HG03097 (cell line): Measurements from ENCODE around the gene ACAD8.
"Not testable (repeated sequence)": the region's sequence is repeated elsewhere in the genome, so short reads cannot be mapped to it uniquely, and the experiment has no call there.

Source experiments
- ATAC-seq: cut with Tn5 transposase; IDR thresholded peaks from one replicate; pipeline ENCODE4 v1.9.1; 2021; ENCODE audit not compliant: unreplicated experiment, low FRiP score

Gene ACAD8

DNA sequence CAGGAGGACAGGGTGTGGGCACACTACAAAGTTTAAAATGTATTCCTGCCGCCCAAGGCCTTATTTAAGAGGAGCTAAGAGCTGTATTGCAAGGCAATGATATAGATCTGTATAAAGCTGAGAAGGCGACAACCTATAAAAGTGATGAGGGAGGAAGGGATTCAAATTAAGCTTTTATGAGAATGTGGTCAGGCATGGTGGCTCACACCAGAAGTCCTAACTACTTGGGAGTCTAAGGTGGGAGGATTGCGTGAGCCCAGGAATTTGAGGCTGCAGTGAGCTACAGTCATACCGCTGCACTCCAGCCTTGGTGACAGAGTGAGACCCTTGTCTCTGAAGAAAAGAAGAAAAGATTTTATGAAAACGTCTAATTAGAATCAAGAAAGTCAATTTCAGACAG is 13.1 kb downstream of the ACAD8 start:
- ATAC-seq = no peak

DNA sequence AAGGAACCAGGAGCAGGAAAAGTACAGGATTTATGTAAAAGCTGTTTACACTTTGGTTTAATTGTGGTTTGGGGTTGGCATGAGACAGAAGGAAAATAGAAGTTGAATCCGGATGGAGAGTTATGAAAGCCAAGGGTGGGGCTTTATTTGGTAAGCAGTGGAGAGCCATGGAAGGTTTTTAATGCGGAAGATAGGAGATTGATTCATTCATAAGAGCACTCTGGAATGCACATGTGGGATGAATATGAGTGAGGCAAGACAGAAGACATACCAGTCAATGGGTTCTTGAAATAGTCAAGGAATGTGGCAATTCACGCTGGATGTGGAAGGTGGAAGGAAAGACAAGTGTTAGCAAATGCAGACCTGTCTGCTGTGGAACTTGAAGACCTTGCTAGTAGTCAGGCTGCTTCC is 13.5 kb downstream of the ACAD8 start:
- ATAC-seq = no peak

DNA sequence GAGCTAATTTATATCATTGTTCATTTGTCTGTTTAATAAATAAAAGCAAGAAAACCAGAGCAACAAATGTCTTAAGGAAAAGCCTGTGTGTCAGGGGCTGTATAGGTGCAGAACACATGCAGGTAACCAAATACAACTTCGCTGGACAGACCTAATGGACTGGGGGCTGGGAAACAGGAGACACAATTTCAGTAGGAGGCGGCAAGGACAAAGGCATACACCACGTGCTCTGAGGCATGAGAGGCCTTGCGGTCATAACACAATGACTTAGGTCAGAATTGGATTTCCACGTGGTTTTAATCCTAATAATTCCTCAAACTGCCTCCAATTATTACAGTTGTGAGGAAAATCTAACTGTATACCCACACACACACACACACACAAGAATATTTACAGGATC is 14.1 kb downstream of the ACAD8 start:
- no peak for ATAC-seq

DNA sequence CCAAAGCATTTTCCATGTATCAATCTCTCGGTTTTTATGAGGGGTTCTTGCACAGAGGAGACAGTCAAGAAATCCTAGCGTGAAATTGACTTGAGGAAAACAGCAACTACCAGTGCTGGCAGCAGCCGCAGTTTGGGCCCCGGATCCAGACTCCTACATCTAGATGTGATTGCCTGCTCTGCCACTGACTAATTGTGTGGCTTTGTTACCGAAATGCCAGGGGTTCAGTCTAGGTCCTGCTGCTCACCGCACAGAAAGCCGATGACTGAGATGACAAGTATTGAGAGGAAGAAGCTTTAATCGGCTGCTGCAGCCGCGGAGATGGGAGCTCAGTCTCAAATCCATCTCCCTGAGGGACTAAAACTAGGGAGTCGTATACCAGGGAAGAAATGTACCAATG is 14.6 kb downstream of the ACAD8 start:
- ATAC-seq = no peak

DNA sequence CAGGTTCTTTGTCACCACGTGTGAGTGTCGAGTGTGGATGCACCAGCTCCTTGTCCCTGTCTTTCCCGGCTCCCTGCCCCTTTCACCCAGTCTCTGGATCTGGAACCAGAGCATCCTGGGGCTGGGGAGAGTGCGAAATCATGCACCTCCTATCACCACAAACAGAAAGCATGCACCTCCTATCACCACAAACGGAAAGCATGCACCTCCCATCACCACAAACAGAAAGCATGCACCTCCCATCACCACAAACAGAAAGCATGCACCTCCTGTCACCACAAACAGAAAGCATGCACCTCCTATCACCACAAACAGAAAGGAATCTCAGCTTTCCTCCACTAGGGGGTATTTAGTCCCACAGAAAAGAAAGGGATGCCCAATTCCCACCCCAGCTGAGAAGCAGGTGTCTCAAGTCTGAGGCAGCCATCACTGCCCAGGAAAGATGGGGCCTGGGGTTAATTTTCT is 16.9 kb downstream of the ACAD8 start:
- ATAC-seq = no peak

DNA sequence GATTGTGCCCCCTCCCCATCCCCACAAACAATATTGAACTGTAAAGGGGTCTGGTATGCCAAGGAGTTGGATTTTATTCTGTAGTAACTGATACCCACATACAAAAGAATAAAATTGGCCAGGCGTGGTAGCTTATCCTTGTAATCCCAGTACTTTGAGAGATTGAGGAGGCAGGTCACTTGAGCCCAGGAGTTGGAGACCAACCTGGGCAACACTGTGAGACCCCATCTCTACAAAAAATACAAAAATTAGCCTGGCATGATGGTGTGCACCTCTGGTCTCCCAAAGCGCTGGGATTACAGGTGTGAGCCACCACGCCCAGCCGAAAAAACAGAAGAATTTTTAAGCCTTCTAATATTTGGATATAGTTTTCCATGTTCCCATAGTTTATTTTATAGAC is 18.6 kb downstream of the ACAD8 start:
- no peak for ATAC-seq

DNA sequence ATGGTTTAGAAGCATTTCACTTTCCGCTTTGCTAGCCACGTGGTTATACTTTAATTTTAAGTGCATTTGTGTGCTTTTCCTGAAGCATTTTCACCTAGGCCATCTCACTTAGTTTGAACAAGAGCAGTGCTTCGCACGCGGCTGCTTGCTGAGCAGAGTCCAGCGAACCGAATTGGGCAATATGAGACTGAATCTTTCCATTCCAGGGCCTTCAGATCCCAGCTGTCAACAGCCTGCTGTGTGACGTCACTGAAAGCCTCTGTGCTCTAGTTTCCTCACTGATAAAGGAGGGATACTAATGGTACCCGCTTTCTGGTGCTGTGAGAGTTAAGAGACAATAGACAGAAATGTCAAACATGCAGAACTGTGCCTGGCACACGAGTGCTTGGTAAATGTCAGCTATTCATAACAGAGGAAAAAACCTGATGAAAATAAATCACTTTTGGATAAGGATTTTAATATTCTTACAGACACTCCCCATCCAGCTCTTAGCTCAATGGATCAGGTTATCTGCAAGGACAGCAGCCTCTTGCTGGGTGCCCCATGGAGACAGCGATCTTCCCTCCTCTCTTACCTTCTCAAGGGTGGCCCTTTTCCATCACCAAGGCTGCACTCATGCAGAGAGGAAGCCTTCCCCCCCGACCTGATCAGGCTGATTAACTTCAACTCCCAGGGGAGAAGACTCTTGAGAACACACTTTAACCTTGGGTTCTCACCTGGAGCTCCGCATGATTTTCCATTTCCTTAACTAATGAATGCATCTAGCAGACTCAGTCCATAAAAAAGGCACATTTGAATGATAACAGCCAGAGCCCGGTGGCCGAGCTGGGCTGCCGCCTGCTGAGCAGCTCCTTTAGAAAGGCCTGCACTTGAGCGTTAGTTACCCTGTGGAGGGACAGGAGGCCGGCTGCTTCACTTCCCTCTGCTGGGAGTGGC is 19.3 kb downstream of the ACAD8 start:
- no peak for ATAC-seq

DNA sequence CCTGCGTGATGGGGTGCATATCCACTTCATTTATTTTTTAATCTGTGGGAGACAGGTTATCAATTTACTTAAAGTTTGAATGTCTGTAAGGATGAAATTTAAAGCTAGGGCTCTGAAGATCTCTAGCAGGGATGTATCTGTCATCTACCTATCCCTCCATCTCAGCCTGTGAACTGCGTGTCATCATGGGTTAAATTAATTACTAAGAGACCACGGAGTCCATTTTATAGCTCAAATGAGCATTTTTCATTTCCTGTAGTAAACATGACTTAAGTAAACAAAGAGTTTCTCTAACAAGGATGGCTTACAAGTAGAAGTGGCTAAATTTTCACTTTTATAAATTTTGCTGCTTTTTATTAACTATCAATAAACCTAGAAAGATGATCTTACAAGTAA is 19.9 kb downstream of the ACAD8 start:
- no peak for ATAC-seq

DNA sequence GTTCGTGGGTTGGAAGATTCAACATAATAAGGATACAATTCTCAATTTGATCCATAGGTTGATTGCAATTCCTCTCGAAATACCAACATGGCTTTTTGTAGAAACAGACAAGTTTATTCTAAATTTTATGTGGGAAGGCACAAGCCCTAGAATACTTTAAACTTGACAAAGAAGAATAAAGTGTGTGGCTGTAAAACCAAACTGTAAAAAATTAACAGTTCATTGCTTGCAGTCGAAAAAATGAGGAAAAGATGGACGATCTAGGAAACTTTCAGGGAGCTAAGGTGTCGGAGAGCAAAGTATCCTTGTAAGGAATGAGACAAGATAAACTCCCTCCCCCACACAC is 21.8 kb downstream of the ACAD8 start:
- ATAC-seq = no peak

DNA sequence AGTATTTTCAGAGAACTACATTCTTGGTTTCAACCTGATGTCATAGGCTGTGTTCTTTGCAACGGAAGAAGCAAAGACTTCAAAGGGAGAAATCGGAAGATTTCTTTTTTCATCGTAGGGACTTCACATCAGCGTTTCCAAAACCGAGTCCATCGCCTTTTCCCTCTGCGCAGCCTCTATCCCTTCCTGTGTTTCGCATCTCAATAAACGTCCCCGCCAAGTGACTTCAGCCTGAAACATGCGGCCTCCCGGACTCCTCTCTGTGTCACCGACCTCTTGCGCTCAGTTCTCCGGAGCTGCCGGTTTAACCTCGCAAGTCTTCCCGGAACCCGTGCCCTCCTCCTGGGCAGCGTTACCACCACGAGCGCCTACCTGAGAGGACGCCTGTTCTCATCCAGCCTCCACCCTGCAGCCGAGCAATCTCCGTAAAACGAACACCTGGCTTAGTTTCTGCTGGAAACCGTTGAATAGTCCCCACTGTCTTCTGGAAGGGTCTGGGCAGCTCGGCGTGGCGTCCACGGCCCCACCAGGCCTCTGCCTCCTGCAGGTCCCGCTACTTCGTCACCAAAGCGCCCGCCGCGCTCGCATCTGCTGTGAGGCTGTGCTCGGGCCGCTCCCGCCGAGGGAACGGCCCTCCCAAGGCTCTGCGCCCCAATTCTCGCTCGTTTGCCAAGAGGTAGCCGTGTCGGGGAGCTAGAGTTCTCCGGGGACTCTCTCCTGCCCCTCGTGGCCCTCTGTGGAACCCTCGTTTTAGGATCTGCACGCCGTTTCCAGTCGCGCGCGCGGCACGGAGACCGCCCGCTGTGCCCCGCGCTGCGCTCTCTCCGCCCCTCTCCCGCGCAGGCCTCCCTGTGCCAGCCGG is 22.4 kb downstream of the ACAD8 start, which contains the start of gene GLB1L3:
GLB1L3 (plus strand) TSS at position 846 of the 862 bp plus-strand sequence. CDS start 362 bp downstream, outside the sequence.
- peak; percentile 77 for ATAC-seq

DNA sequence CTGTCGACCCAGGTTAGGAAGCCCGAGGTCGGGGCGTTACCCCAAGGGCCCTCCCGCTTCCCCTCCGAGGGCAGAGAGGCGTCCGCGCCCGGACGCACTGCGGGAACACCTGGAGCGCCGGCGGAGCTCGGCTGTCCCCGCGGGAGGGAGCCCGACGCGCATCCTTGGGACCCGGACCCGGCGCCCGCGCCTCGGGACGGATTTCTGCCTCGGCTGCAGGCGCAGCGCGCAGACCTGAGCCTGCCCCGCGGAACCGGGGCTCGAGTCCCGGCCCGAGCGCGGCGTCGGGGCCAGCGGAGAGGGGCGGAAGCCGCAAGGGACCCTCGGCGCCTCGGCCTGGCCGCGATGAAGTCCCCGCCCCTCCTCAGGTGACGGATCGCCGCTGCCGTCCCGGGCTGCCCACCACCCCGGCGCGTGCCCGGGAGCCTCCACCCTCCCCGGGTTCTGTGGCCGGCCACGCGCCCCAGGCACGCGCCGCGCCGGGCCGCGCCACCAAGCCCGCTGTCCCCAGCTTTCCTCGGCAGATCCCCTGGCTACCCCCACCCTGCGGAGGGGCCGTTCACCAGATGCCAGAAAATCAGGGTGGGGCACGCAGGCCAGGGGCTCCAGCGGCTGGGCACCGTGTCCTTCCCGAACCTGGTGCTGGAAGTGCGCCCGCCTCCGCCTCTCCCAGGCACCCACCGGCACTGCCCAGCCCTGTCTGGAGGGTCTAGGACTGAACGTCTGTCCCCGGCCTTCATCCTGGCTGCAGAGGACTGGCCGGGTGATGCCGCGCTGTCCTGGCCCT is 23.2 kb downstream of the ACAD8 start:
- ATAC-seq = no peak

DNA sequence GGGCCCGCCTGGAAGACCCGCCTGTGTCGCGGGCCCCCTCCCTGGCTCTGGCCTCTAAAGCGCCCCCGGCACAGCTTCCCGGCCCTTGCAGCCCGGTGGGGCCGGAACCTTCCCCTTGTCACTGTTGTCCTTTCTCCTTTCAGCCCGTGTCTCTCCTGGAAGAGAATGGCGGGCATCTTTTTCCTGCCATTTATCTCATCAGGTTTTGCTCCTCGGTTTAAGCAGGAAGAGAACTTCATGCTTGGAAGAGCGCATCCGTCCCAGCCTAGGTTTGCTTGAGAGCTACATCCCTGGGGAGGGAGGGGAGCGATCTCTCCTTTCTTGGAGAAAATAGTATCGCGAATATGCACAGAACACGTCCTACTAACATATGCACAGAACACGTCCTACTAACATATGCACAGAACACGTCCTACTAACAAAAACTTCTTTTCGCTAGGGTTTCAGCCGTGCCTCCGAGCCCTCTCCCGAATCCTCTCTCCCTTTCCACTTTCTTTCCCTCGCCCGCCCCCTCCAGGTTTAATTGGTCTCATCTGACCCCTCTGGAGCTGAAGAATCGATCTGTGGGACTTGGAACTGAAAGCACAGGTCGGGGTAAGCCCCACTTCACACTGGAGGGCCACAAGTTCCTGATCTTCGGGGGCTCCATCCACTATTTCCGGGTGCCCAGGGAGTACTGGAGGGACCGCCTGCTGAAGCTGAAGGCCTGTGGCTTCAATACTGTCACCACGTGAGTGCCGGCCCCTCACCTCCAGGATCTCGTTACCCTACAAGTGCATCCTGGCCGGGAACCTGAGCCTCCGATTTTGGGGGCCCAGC is 24.0 kb downstream of the ACAD8 start:
- no peak for ATAC-seq

DNA sequence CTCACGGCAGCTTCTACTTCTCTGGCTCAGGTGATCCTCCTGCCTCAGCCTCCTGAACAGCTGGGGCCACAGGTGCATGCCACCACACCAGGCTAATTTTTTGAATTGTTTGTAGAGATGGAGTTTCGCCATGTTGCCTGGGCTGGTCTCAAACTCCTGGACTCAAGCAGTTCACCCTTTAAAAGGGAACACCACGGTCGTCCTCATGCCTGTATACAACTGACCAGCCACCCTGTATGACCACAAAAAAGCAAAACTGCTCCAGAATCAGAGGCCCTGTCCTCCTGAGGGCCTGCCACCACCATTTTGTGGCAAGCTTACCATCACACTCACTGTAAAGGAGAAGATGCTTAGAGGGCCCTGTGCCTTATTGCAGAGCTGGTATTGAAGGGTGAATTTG is 25.0 kb downstream of the ACAD8 start:
- ATAC-seq = no peak

DNA sequence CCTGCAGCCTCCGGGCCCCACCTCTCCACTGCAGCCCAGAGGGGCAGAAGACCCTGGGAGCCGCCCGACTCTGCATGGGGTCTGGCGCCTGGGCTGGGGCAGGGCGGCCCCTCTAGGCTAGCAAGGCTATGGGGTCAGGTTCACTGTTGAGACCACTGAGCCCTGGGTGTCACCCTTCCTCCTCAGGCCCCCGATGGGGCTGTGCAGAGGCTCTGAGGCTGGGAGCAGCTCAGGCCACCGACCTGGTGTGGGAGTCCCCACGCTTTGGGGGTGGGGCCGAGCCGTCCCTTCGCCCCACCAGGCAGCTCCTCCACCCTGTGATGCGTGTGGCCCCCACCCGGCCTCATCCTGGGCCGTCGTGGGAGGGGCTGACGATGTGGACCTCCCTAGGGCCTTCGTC is 28.3 kb downstream of the ACAD8 start:
- ATAC-seq = not testable (repeated sequence)

DNA sequence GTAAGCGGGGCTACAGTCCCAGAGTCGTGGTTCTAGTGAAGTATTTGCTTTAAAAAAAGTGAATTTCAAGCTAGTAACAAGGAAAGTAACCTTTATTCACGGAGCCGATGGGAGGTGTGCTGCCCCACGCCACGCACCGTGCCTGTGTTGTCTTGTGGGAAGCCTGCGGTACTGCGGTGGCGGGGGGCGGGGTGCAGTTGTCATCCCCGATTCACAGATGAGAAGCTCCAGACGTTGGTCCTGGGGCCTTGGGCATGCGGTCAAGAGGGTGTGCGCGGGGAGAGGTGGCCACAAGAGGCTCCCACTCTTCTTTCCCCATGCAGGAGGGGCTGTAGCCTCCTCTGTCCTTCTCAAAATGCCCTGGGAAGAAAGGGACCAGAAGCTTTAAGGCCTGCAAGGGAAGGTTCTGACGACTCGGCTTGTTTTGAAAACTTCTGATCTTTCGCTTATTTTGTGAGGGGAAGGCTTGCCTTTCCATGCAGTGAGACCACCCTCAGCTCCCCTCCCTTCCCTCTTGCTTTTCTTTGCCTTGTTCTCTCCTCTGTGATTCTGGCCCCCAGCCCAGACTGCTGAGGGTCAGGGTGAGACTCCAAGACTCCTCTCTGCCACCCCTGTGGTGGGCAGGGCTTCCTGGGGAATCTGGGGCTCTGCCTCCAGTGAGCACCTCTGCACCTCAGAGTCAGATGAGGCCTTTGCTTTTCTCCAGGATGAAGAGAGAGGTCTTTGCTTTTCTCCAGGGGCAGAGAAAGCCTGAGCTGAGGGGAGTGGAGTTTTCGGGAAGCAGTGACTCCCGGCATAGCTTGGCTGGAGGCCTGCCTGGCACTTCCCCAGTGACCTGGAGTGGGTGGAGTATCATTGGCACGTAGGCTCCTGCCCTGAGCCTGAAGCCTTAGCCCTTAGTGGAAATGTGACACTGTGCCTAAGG is 29.0 kb downstream of the ACAD8 start:
- no peak for ATAC-seq

DNA sequence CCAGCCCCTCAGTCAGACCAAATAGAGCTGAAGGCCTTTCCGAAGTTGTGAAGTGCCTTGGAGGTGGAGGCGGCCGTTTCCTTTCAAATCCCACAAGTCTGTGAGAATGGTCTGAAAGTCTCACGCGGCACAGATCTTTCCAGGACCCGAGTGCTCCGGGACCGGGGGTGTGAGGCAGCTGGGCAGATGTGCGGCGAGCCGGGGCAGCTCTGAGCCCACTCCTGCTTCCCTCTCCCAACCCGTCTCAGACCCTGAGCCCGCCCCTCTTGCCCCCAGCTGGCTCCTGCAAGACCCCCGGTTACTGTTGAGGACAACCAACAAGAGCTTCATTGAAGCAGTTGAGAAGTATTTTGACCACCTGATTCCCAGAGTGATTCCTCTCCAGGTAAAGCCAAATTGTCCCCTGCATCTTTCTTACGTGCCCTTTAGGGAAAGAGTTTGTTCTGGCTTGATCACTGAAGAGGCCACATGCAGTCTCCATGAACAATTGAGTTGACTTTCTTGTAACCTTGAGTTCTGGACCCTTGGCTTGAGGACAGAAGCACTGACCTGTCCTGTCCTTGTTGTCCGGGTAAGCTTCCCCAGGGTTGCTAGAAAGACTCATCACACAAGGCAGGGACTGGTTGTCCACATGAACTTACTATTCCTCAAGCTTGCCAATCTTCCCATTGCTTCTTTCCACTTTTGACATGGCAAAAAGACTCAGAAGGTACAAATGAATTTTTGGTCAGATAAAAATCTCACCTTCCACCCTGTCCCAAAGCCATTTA is 30.3 kb downstream of the ACAD8 start:
- no peak for ATAC-seq

DNA sequence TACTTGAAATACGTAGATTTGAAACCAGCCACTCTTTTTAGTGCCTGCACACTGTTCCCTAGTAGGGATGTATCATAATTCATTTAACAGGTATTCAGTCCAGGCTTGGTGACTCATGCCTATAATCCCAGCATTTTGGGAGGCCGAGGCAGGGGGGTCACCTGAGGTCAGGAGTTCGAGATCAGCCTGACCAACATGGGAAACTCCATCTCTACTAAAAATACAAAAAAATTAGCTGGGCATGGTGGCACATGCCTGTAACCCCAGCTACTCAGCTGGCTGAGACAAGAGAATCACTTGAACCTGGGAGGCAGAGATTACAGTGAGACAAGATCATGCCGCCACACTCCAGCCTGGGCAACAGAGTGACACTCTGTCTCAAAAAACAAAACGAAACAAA is 31.0 kb downstream of the ACAD8 start:
- not testable (repeated sequence) for ATAC-seq

DNA sequence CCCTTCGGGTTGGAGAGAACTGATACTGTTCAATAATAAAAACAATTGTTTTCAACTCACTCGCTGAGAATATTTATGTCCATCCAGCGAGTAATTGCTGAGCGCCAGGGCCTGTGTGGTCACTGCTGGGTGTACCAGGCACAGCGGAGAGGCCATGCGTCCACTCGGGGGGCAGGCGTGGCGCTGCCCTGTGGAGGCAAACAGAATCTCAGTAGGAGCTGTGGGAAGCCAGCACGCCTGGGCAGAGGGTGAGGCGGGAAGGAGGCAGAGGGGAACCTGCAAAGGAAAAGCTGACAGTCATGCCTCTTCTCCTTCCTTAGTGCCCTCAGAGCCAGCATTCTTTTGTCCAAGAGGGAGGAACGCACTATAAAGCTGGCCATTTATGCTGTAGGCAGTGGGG is 34.2 kb downstream of the ACAD8 start:
- no peak for ATAC-seq
